ENCODE measurements around the gene ECM2.

ECM2 gene

GRCh38 chr9:92500725-92501124 lies 35.1 kb downstream of the ECM2 start:
- no peak for DNase-seq (ENCODE audit: low read depth, low spot score)

GRCh38 chr9:92499701-92500100 lies 36.1 kb downstream of the ECM2 start:
- DNase-seq (ENCODE audit: low read depth, low spot score), result no peak

DNA sequence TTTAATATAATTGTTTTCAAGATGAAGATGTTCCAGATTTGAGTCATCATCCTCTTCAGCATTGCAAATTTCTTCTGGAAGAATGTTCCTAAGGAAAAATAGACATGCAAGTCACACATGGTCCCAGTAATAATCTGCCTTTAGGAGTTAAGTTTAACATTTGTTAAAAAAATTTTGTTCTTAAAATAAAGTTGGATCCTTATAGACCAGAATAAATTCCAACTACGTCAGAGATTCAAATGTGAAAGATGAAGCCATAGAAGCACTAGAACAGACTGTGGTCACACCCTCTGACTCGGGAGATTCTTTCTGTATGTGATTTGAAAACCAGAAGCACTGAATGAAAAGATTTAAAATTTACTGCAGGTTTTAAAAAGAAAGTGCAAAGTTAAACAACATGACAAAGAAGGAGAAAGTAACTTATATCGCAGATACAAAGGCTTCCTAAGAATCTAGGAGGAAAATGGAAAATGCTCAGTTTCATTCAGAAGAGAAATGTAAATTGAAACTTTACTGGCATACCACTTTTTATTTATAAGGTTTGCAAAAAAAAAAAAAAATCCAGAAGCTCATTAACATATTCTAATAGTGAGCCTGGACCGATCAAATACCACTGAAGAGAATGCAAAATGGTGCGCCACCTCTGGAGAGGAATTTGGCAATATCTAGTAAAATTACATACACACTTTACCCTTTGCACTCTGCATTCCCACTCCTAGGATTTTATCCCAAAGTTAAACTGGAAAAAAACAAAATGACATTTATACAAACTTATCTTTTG lies 39.2 kb downstream of the ECM2 start:
- no peak for DNase-seq (ENCODE audit: low read depth, low spot score)

GRCh38 chr9:92494856-92495255 lies 40.9 kb downstream of the ECM2 start:
- DNase-seq (ENCODE audit: low read depth, low spot score), result no peak

DNA sequence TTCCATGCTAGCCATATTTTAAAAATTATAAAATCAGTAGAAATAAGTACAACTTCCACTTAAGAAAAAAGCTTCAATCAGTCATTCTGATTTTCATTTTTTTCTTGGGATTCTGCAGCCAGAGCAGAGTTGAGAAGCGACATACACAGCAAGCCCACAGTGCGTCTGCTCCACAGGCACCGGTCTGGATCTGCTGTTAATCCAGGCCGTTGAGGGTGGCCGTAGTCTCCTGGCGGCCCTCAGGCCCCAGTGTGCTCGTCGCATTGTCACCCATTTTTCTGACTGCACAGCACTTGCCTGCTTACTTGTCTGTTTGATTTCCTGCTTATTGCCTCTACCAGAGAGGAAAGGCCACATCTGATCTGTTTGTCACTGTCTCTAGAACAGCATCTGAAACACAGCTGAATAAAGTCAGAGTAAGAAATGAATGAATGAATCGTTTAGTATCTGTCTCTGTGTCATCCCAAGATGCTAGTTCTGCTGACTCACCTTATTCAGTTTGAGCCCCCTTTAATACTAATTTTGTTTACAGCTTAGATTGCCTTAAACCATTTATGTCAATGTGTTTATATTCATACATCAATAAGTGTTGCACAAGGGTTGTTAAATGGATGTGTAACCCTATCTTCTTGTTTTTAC lies 41.9 kb downstream of the ECM2 start:
- no peak for DNase-seq (ENCODE audit: low read depth, low spot score)

- no peak for DNase-seq (ENCODE audit: low read depth, low spot score)
Observed at GRCh38 chr9:92492781-92493401, 42.9 kb downstream of the ECM2 start.

- no peak for DNase-seq (ENCODE audit: low read depth, low spot score)
Observed at GRCh38 chr9:92488681-92489550, 46.9 kb downstream of the ECM2 start.

DNA sequence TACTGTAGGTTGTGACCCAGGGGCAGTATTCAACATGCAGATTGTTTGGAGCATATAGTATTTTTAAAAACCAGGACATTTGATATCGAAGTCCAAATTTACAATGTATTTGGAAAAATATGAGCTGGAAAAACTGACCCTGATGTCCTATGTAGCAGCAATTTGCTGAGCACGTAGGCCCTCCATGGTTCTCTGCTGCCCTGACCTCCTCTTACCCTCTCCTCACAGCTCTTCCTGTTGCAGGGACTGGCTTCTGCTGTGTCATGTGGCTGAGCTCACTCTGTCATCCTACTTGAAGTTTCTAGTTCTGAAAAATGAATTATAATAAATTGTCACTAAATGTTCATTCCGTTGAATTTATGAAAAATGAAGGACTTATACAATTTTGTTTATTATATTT lies 49.4 kb downstream of the ECM2 start:
- no peak for DNase-seq (ENCODE audit: low read depth, low spot score)

DNA sequence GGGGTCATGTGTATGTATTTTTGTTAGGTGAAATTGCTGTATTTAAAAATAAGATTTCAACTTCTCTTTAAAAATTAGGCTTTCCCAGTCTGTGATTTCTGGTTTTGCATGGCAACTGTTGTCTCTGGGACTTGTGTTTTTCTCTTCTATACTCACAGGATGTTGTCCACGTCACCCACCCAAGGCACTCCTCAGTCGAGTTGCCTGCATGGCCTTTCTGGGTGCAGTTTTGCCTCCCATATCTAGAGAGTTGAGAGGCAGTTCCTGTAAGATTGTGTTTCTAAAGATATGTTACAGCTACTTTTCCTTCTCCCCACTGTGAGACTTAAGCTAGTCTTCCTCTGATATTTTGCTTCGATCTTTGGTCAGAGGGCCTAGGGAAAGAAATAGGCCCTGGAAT lies 51.2 kb downstream of the ECM2 start:
- DNase-seq (ENCODE audit: low read depth, low spot score), result no peak

DNA sequence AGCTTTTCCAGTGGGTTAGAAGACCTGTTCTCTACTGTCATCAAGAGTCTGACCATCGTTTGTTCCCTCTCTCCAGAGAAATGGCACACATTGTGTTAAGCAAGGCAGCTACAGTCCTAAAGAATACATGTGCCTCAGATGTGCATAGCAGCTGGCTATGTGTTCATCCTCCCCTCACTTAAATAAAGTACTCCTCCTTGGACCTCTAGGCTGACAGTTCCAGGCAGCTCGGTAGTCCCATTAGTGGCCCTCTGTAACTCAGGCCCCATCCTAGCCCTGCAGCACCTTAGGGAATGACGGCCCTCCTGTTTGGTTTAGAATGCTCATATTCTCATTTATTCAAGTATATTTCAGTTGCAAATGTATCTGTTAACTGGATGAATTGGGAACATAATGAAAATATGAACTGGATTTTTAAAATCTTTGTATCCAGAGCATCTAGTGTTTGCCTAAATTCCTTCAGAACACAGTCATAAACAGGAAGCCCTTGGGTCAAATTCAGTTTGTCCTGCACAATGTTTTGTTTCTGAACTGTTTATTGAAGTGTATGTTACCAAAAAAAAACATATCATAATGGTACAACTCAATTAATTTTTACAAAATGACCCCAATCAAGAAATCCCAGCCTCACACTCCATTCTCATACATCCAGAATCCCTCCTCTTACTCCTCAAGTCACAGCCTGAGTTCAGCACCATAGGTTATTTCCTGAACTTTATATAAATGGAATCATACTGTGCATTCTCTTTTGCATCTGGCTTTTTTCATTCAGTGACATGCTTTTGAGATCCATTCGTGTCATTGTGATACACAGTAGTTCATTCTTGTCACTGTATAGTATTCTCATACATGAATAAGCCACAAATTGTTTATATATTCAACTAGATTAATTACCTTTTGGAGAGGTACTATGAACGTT lies 51.9 kb downstream of the ECM2 start:
- no peak for DNase-seq (ENCODE audit: low read depth, low spot score)

DNA sequence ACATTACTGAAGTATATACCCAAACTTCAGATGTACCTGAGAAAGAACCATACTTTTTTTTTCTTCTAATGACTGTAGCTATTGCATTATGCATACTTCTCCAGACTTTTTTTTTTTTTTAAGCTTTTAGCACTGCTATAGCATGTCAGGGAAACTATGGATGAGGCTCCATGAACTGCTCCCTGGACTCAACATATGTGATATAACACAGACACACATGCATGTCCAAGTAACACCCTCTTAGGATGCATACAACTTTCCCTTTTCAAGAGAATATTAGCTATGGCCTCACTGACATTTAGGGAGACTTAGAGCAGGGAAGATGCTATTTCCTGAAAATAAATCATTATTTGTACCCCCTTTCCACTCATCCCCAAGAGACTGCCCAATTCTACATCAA lies 53.0 kb downstream of the ECM2 start:
- no peak for DNase-seq (ENCODE audit: low read depth, low spot score)

DNA sequence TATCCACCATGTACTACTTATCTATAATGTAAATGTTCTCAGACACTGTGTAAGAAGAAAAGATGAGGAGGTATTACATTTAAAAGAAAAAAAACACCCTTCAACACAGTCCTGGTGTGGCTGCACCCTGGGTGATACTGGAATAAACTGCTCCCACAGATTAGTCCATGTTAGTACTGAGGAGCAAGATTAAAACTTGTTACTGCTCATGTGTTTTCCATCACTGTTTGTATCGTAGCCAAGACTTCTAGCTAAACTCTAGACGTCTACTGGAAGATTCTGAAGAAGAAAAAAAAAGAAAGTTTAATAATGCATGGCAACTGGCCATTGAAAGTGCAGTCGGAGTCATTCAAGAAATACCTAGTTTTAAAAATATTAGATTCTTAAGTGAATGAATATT lies 53.5 kb downstream of the ECM2 start, which contains the start of gene ASPN:
ASPN (minus strand) TSS at position 178 of the 400 bp plus-strand sequence.
- no peak for DNase-seq (ENCODE audit: low read depth, low spot score)

DNA sequence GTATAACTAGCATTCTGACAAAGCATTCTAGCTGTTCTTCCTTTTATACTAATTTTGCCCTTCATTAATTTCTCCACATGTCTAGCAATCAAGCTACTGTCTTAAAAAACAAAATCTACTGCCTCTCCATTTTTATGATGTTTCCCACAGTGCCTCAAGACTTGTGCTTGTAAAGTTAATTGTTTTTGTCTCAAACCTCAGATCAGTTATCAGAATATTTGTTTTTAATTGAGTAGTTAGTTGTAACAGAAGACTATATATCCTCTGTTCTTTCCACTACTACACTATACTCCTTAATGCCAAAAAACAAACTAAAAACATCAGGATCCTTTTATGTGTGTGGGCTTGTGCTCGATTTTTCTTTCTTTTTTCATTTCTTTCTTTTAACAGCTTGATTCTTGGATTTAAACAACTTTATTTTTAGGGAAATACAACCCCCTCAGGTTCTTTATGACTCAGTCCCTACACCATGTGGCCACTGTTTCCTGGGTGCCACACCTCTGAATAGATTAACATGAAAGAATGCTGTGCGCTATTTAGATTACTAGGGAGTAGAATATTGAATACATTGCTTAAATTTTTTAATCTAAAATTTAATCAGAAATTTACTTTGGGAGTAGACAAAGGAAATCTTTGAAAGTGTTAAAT lies 54.7 kb downstream of the ECM2 start:
- DNase-seq (ENCODE audit: low read depth, low spot score), result no peak

DNA sequence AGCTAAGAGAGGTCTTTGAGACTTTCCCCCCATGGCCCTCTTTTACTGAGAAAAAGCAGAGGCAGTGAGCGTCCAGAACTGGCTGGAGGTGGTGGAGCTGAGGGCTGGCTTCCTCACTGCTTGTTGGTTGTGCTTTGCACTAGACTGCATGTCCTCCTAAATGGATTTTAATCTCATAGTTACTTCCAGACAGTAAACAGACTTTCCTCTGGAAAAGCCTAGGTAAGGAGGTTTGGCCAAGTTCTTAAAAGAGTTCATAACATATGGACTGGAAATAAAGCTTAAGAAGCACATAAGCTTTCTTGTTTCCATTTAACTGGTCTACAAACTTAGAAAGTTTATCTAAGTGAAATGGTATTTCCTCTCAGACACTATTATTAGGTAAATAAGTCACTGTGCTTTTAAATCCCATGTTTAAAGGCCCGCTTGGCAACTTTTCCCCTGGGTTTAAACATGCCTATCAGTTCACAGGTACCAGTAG lies 55.5 kb downstream of the ECM2 start:
- no peak for DNase-seq (ENCODE audit: low read depth, low spot score)

DNA sequence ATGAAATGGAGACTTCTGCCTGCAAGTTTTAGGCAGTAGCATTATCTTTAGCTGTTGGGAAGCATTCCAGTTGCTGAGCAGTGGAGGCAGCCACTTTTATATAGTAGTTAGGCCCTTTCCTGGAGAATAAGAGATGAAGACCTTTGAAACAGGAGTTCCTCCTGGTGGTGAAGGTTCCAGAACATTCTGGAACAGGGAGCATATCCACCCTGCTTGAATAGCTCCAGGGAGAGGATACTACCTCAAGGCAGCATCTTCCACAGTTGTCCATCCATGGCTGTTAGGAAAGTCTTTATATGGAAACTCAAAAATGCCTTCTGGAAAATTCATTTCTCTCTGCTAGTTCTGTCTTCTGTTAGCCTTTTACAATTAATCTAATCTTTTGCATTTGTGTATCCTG lies 56.4 kb downstream of the ECM2 start:
- DNase-seq (ENCODE audit: low read depth, low spot score), result no peak

DNA sequence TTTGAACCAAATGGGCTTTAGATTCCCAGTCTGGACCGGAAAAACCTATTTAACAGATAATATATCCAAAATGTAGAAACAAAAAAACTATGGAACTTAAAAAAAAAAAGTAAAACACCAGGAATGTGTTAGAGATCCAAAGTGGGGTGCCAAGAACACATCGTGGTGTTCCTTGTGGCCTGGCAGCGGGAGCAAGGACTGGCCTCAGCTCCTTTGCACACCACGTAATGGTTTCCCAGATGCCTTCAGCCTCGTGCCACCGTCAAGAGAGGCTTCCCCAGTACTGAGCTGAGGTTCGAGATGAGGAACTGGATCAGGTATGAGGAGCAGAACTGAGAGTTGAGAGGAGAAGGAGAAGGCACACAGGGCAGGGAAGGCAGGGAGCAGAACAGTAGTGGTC lies 57.0 kb downstream of the ECM2 start:
- no peak for DNase-seq (ENCODE audit: low read depth, low spot score)

DNA sequence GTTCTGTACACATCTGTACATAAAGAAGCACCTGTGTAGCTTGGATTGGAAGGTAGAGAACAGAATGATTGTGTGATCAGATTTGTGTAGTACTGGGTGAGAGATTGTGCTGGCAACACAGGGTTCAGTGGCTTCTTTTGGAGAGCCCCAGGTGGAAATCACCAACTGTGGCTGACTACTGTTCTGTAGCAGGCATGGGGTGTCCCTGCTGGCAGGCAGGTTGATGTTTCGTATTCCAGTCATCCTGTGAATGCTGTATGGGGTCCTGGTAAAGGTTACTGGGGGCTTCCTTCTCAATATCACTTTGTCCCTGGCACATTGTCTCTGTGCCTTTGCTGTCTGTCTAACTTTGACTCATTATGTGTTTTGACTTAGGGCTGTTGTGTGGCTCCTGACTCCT lies 58.8 kb downstream of the ECM2 start:
- DNase-seq (ENCODE audit: low read depth, low spot score), result no peak

GRCh38 chr9:92474587-92474986 lies 61.2 kb downstream of the ECM2 start:
- no peak for DNase-seq (ENCODE audit: low read depth, low spot score)

- no peak for DNase-seq (ENCODE audit: low read depth, low spot score)
Observed at GRCh38 chr9:92468206-92468605, 67.6 kb downstream of the ECM2 start.

- no peak for DNase-seq (ENCODE audit: low read depth, low spot score)
Observed at GRCh38 chr9:92467511-92467910, 68.3 kb downstream of the ECM2 start.

Measured in activated naive CD8-positive, alpha-beta T cell treated with anti-CD3 and anti-CD28 coated beads, Interleukin-2, amount 50 U/mL, for 16 hours (primary cell).